GM21528 (cell line): ENCODE data around the gene SPHK2.

Experiments
- ATAC-seq: cut with Tn5 transposase; IDR thresholded peaks from one replicate; pipeline ENCODE4 v1.9.1; 2021; ENCODE audit warnings: mild to moderate bottlenecking, moderate library complexity; ENCODE audit not compliant: unreplicated experiment, low FRiP score

Gene SPHK2

GRCh38 chr19:48634424-48635262 lies 15.3 kb downstream of the SPHK2 start:
- no peak for ATAC-seq

- ATAC-seq = no peak
Observed at GRCh38 chr19:48635263-48635965, 16.1 kb downstream of the SPHK2 start.

- ATAC-seq = no peak
Observed at GRCh38 chr19:48635966-48636858, 16.9 kb downstream of the SPHK2 start.

- peak; percentile 3 for ATAC-seq
Observed at GRCh38 chr19:48636859-48637448, 17.6 kb downstream of the SPHK2 start, which contains the start of gene DBP. Gene DBP, minus strand, starts transcription at chr19:48637379. Its CDS starts 385 bp downstream, at chr19:48636994.

- ATAC-seq = peak; percentile 67
Observed at GRCh38 chr19:48637449-48637947, 18.2 kb downstream of the SPHK2 start.

- peak; percentile 9 for ATAC-seq
Observed at GRCh38 chr19:48637948-48638830, 18.9 kb downstream of the SPHK2 start.

GRCh38 chr19:48638831-48639381 lies 19.6 kb downstream of the SPHK2 start:
- ATAC-seq = no peak

GRCh38 chr19:48639483-48640375 lies 20.4 kb downstream of the SPHK2 start:
- no peak for ATAC-seq

GRCh38 chr19:48641850-48642249 lies 22.5 kb downstream of the SPHK2 start:
- ATAC-seq = no peak

GRCh38 chr19:48642862-48643261 lies 23.6 kb downstream of the SPHK2 start:
- ATAC-seq = no peak

GRCh38 chr19:48644355-48644754 lies 25.0 kb downstream of the SPHK2 start:
- no peak for ATAC-seq

GRCh38 chr19:48644839-48645619 lies 25.7 kb downstream of the SPHK2 start:
- ATAC-seq = no peak

GRCh38 chr19:48645620-48646000 lies 26.3 kb downstream of the SPHK2 start:
- ATAC-seq = no peak

GRCh38 chr19:48646001-48646721 lies 26.9 kb downstream of the SPHK2 start, which contains the start of gene CA11:
Gene CA11, minus strand, starts transcription at chr19:48646187. Its CDS starts 555 bp downstream, at chr19:48645632.
- peak; percentile 70 for ATAC-seq

- ATAC-seq = no peak
Observed at GRCh38 chr19:48646722-48647216, 27.5 kb downstream of the SPHK2 start.

- no peak for ATAC-seq
Observed at GRCh38 chr19:48648134-48648533, 28.8 kb downstream of the SPHK2 start.
